GM19351 (cell line): ENCODE results near the gene ASPHD1.
"Not testable (repeated sequence)": the region's sequence is repeated elsewhere in the genome, so short reads cannot be mapped to it uniquely, and the experiment has no call there.

Experiments used
- ATAC-seq: cut with Tn5 transposase; IDR thresholded peaks from one replicate; pipeline ENCODE4 v1.9.1; 2021; ENCODE audit warnings: mild to moderate bottlenecking, moderate library complexity; ENCODE audit not compliant: unreplicated experiment

ASPHD1 gene

GRCh38 chr16:29877266-29877961 is 22.9 kb upstream of the ASPHD1 start:
- ATAC-seq: no peak

- no peak for ATAC-seq
Observed at GRCh38 chr16:29878172-29878571, 22.1 kb upstream of the ASPHD1 start.

GRCh38 chr16:29881050-29881449 is 19.2 kb upstream of the ASPHD1 start:
- ATAC-seq: no peak

- ATAC-seq: no peak
Observed at GRCh38 chr16:29883987-29884386, 16.3 kb upstream of the ASPHD1 start.

- not testable (repeated sequence) for ATAC-seq
Observed at GRCh38 chr16:29889372-29889771, 10.9 kb upstream of the ASPHD1 start.

GRCh38 chr16:29891525-29892457 is 8.5 kb upstream of the ASPHD1 start:
- ATAC-seq: no peak

- ATAC-seq: no peak
Observed at GRCh38 chr16:29892458-29892813, 7.9 kb upstream of the ASPHD1 start.

GRCh38 chr16:29893553-29893952 is 6.7 kb upstream of the ASPHD1 start:
- ATAC-seq: no peak

- ATAC-seq: no peak
Observed at GRCh38 chr16:29894352-29894751, 5.9 kb upstream of the ASPHD1 start.

GRCh38 chr16:29896841-29897240 is 3.4 kb upstream of the ASPHD1 start:
- no peak for ATAC-seq

GRCh38 chr16:29897333-29897732 is 3.0 kb upstream of the ASPHD1 start:
- no peak for ATAC-seq

- ATAC-seq: no peak
Observed at GRCh38 chr16:29898135-29898803, 2.0 kb upstream of the ASPHD1 start.

- no peak for ATAC-seq
Observed at GRCh38 chr16:29898804-29899515, 1.3 kb upstream of the ASPHD1 start.

GRCh38 chr16:29899516-29900101 is 679 bp upstream of the ASPHD1 start, which contains the start of gene SEZ6L2:
Gene SEZ6L2, minus strand, starts transcription at chr16:29899550. Its CDS starts 531 bp downstream, at chr16:29899019.
- no peak for ATAC-seq

- ATAC-seq: no peak
Observed at GRCh38 chr16:29900888-29901606, 759 bp downstream of the ASPHD1 start.

- ATAC-seq: no peak
Observed at GRCh38 chr16:29901607-29901945, 1.3 kb downstream of the ASPHD1 start.

GRCh38 chr16:29903590-29903989 is 3.3 kb downstream of the ASPHD1 start:
- no peak for ATAC-seq

GRCh38 chr16:29904947-29905346 is 4.7 kb downstream of the ASPHD1 start:
- ATAC-seq: no peak

GRCh38 chr16:29905668-29906067 is 5.4 kb downstream of the ASPHD1 start:
- ATAC-seq: no peak
